ENCODE measurements around the gene MAST4. TPM values are rescaled to one million over a fixed set of nuclear protein-coding genes. Genes with fewer than 3 reads are reported as not detected.
A peak's percentile ranks its signal among the peaks of the same experiment; 100 is the strongest.

MAST4 gene
- total RNA-seq, 4 donors from 2014 or later: 16.2 to 32.8 (median 25.0) TPM

DNA sequence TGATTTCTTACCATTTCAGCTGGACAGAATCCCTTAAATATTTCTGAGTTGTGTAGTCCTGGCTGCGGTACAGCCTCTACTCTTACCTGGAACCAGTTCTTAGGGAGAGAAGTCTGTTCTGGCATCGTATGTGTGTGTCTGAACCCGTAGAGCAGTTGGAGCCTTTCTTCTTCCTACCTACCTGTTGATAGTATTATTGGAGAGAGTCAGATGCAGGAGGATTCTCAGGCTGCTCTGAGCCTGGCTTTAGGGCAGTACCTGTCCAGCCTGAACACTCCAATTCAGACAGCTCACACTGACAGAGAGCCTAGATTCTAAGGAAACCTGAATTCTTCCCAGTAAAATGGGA is 410.3 kb downstream of the MAST4 start:
- no peak for ATAC-seq
- Histone ChIP-seq H3K27ac (peak overlapping the region in 3 of 4 donors; percentile 17 to 35 (median 22)), H3K4me3 (peak overlapping the region; percentile 55 to 71), H3K27me3 (no peaks in the 10 kb centered on the region), H3K36me3 (no peaks in the 10 kb centered on the region), H3K4me1 (peaks cover 13 to 75% (median 16%) of the 10 kb centered on the region in 3 donors), H3K9me3 (no peaks in the 10 kb centered on the region)
- 31 to 68% methylated on average over 3 of the region's 3 CpGs for WGBS, 2 donors (ENCODE audit: low coverage in 1 of 2)
- TF ChIP-seq EP300 (IDR thresholded peaks at IDR 0.05): no peak
- no peak for TF ChIP-seq POLR2A (IDR thresholded peaks at IDR 0.05)
- TF ChIP-seq POLR2AphosphoS5 (IDR thresholded peaks at IDR 0.05): no peak
- TF ChIP-seq, protein P1, sequence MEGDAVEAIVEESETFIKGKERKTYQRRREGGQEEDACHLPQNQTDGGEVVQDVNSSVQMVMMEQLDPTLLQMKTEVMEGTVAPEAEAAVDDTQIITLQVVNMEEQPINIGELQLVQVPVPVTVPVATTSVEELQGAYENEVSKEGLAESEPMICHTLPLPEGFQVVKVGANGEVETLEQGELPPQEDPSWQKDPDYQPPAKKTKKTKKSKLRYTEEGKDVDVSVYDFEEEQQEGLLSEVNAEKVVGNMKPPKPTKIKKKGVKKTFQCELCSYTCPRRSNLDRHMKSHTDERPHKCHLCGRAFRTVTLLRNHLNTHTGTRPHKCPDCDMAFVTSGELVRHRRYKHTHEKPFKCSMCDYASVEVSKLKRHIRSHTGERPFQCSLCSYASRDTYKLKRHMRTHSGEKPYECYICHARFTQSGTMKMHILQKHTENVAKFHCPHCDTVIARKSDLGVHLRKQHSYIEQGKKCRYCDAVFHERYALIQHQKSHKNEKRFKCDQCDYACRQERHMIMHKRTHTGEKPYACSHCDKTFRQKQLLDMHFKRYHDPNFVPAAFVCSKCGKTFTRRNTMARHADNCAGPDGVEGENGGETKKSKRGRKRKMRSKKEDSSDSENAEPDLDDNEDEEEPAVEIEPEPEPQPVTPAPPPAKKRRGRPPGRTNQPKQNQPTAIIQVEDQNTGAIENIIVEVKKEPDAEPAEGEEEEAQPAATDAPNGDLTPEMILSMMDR (IDR thresholded peaks at IDR 0.05): no peak

DNA sequence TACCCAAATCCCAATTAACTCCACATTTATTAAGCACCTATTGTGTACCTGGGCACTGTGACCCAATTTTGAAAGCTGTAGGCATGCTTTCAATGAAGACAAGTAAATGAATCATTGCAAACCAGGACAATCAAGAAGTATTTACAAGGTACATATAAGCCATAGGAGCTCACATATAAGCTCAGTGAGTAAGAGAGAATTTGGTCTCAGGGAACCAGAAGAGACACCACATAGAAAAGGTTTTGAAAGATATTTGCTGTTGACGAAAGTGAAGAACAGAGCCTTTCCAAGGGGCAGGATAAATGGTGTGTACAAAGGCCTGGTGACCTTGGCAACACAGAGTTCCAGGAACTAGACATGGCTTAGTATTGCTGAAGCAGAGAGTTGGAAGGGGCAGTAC is 412.8 kb downstream of the MAST4 start:
- Histone ChIP-seq H3K27ac (peak overlapping the region in 3 of 4 donors; percentile 10 to 69 (median 27)), H3K27me3 (no peaks in the 10 kb centered on the region), H3K4me3 (no peak overlapping the region), H3K36me3 (no peaks in the 10 kb centered on the region), H3K4me1 (peaks cover 10 to 85% (median 16%) of the 10 kb centered on the region in 3 donors), H3K9me3 (no peaks in the 10 kb centered on the region)
- WGBS, 2 donors (ENCODE audit: low coverage in 1 of 2): 57 to 67% methylated on average over 1 of the region's 1 CpG
- TF ChIP-seq POLR2A (IDR thresholded peaks at IDR 0.05) (no peak), POLR2AphosphoS5 (IDR thresholded peaks at IDR 0.05) (no peak), EP300 (IDR thresholded peaks at IDR 0.05) (no peak)
- TF ChIP-seq, protein P1 (IDR thresholded peaks at IDR 0.05): no peak
- ATAC-seq: no peak

DNA sequence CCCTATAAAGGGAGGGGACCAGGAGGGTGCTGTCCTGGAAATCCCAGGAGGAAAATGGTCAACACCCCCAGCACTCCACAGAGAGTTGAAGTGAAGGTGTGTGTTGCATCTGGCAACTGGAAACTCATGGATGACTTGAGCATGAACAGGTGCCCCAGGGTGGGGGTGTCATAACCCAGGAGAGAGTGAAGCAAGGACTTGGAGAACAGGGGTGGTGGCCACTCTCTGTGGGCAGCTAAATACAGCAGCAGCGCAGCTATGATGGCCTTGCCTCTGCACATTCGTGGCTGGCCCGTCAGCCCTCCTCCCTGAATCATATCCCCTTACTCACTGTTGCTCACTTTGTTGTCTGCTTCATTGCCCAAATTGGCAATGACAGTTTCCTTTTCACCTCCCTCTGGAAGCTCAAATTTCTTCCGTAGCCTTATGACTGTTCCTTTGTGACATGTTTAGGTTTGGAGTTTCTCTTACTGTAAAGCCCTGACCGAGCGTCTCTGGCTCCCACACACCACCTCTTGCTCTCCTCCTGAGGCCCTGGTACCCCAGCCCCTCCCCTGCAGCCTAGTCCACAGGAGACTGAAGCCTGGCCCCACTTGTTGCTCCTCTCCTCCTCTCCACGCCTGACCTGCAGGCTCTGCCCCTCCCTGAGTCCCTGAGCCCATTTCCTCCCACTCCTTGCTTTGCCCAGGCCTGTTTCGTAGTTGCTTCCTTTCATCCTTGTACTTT is 414.7 kb downstream of the MAST4 start:
- peak overlapping the region; percentile 11 to 82 (median 73) for H3K27ac ChIP-seq
- ATAC-seq: no peak
- 31 to 34% methylated on average over 5 to 7 of the region's 8 CpGs for WGBS, 2 donors (ENCODE audit: low coverage in 1 of 2)
- peaks cover 9 to 89% (median 16%) of the 10 kb centered on the region in 3 donors for H3K4me1 ChIP-seq
- peak overlapping the region in 1 of 2 donors; percentile 11 for H3K4me3 ChIP-seq
- H3K27me3 ChIP-seq: no peaks in the 10 kb centered on the region
- no peaks in the 10 kb centered on the region for H3K36me3 ChIP-seq
- TF ChIP-seq POLR2A (IDR thresholded peaks at IDR 0.05): no peak
- TF ChIP-seq, protein P1 (IDR thresholded peaks at IDR 0.05): no peak
- TF ChIP-seq POLR2AphosphoS5 (IDR thresholded peaks at IDR 0.05): peak; percentile 22
- H3K9me3 ChIP-seq: no peaks in the 10 kb centered on the region

DNA sequence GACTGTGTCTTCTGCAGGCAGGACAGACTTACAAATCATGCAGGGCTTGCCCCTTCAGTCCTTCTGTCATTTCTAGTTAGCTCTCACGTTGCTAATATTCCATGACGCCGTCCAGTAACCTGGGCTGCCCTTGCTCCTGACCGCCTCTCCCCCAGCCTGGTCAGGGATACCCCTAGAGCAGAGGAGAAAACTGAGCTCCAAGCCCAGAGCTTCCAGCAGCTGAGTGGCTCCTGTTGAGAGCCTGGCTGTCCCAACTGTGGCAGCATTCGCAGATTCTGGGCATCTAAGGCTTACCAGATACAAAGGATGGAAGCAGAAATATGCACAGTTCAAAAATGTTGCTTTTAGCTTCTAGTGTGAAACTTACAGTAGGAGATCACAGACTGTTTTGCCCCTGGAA is 415.2 kb downstream of the MAST4 start:
- peak overlapping the region in 1 of 2 donors; percentile 11 for H3K4me3 ChIP-seq
- ATAC-seq: no peak
- no peaks in the 10 kb centered on the region for H3K36me3 ChIP-seq
- H3K27ac ChIP-seq: peak overlapping the region; percentile 11 to 82 (median 73)
- no peaks in the 10 kb centered on the region for H3K27me3 ChIP-seq
- 40% methylated on average over 1 of the region's 5 CpGs; no CpG with 5 or more reads in 1 of the 2 donors for WGBS, 2 donors (ENCODE audit: low coverage in 1 of 2)
- H3K4me1 ChIP-seq: peaks cover 9 to 88% (median 15%) of the 10 kb centered on the region in 3 donors
- TF ChIP-seq EP300 (IDR thresholded peaks at IDR 0.05) (no peak), POLR2A (IDR thresholded peaks at IDR 0.05) (no peak), POLR2AphosphoS5 (IDR thresholded peaks at IDR 0.05) (no peak)
- TF ChIP-seq, protein P1 (IDR thresholded peaks at IDR 0.05): no peak
- H3K9me3 ChIP-seq: no peaks in the 10 kb centered on the region

DNA sequence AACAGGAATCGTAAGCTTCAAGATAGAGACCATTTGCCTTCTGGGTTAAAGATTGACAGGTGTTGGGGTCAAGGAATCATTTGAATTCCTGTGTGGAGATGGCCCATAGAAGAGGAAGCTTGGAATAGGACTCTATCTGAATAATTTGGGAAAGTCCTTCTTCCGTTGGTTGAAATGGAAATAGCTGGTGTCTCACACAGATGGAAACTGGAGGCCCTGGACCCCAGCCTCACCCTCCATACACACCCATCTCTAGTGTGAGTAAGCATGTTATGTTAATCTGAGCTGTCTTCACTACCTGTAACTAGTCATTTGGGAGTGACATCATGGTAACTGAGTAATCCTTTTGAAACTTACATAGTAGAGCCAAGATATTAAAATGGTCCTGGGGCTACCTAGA is 416.0 kb downstream of the MAST4 start:
- 60 to 76% methylated on average over 1 to 2 of the region's 2 CpGs for WGBS, 2 donors (ENCODE audit: low coverage in 1 of 2)
- Histone ChIP-seq H3K36me3 (no peaks in the 10 kb centered on the region), H3K27me3 (no peaks in the 10 kb centered on the region), H3K27ac (peak overlapping the region in 3 of 4 donors; percentile 69 to 82 (median 77)), H3K4me1 (peaks cover 8 to 88% (median 11%) of the 10 kb centered on the region in 3 donors), H3K9me3 (no peaks in the 10 kb centered on the region), H3K4me3 (no peak overlapping the region)
- TF ChIP-seq POLR2A (IDR thresholded peaks at IDR 0.05) (no peak), POLR2AphosphoS5 (IDR thresholded peaks at IDR 0.05) (peak; percentile 22)
- no peak for ATAC-seq

All from gastroesophageal sphincter (tissue), 4 donors.